OCI-LY7 (cell line): ENCODE data around the gene REPIN1.

ENCODE experiments used
- EZH2phosphoT487 ChIP-seq: fragments of 200-600 bp; sonication (generic); IDR thresholded peaks from 2 replicates; pipeline ENCODE4 v1.6.1; 2018; ENCODE audit warnings: low read depth, borderline replicate concordance, mild to moderate bottlenecking, mixed run types, antibody characterized with exemption, low read length, moderate library complexity, mixed read lengths
- TF ChIP-seq, protein P1 (sequence below): fragments of 200-600 bp; sonication (generic); conservative IDR thresholded peaks from 2 replicates; pipeline ENCODE4 v1.5.1; 2014; ENCODE audit warnings: mild to moderate bottlenecking, antibody characterized with exemption, low read length, moderate library complexity, mixed read lengths

- TF ChIP-seq, protein P1, sequence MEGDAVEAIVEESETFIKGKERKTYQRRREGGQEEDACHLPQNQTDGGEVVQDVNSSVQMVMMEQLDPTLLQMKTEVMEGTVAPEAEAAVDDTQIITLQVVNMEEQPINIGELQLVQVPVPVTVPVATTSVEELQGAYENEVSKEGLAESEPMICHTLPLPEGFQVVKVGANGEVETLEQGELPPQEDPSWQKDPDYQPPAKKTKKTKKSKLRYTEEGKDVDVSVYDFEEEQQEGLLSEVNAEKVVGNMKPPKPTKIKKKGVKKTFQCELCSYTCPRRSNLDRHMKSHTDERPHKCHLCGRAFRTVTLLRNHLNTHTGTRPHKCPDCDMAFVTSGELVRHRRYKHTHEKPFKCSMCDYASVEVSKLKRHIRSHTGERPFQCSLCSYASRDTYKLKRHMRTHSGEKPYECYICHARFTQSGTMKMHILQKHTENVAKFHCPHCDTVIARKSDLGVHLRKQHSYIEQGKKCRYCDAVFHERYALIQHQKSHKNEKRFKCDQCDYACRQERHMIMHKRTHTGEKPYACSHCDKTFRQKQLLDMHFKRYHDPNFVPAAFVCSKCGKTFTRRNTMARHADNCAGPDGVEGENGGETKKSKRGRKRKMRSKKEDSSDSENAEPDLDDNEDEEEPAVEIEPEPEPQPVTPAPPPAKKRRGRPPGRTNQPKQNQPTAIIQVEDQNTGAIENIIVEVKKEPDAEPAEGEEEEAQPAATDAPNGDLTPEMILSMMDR = no peak
- TF ChIP-seq EZH2phosphoT487 = no peak
These were observed 21.6 kb downstream of the REPIN1 start for GRCh38 chr7:150390205-150390604.
